SIG-M5 treated with dmso at 0.1 percent for 504 hours (cell line): ENCODE measurements around the gene PRCC.

Experiments
- DNase-seq: peaks from one replicate; lab custom pipeline; 2025; ENCODE audit not compliant: unreplicated experiment; lab: John Stamatoyannopoulos, UW

Gene PRCC

GRCh38 chr1:156813750-156814570 is 46.6 kb downstream of the PRCC start:
- peak; percentile 42 for DNase-seq

- DNase-seq, result no peak
Measured at GRCh38 chr1:156814571-156815260, 47.4 kb downstream of the PRCC start.

GRCh38 chr1:156815307-156815826 is 48.0 kb downstream of the PRCC start:
- DNase-seq, result no peak

- no peak for DNase-seq
Measured at GRCh38 chr1:156815961-156816422, 48.7 kb downstream of the PRCC start.

GRCh38 chr1:156816561-156817328 is 49.4 kb downstream of the PRCC start, which contains the start of gene SH2D2A:
SH2D2A (minus strand) TSS chr1:156816848; CDS start chr1:156816708, 140 bp downstream.
- peak; percentile 77 for DNase-seq

DNA sequence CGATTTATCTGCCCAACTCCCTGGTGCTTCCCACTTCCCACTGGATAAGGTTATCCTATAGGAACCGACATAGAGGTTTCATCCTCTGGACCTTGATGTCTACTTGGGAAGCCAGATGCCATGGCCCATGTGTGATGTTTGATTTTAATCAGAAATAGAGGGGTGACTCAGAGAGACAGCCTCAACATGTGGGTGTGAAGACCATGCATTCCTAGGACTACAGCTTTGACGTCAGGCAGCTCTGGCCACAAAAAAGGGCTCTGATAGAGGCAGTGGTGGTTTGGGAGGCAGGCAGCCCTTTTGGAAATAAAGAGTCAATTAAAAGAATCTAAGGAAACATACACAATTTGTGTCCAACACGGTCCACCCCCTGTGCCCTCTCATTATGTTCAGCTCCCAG is 54.5 kb downstream of the PRCC start:
- no peak for DNase-seq

DNA sequence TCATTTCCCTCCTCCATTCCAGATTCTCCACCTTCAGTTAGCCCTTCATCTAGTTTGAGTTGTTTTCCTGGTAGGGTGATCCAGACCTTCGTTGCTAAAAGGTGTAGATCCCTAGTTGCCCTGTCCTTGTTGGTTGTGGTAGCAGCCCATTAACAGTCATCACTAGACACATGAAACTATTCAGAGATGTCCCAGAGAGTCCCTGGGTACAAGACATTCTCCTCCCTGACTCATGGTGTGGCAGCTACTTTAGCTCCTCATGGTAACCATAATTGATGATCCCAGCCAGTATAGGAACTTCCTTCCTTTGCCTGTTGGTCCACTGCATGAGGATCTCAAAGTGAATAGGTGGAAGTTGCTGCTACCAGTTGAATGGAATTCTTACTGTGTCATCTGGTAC is 55.3 kb downstream of the PRCC start:
- no peak for DNase-seq

DNA sequence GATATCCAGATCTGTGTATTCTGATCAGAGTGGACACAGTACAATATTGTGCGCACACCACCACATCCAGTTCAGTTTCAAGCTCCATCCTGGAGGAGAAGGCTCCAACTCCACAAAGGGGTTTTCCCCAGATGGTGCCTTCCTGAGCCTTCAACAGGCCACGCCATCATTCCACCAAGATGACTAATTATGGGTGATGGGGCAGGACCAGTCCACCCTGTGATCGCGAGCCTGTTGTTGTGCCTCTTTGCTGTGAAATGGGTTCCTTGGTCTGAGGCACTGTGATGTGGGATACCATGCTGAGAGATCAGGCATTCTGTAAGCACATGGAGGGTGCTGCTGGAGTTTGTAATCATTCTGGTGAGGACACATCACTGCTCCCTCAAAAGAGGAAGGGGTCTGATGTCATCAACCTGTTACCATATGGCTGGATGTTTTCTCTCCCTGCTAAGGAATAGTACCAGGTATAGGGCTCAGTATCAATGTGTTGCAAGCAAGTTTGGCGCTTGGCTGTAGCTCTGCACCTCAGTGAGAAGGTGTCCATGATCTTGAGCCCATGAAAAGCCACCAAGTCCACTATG is 56.0 kb downstream of the PRCC start:
- DNase-seq, result no peak

GRCh38 chr1:156826630-156827029 is 59.3 kb downstream of the PRCC start:
- DNase-seq, result no peak

GRCh38 chr1:156828400-156829124 is 61.2 kb downstream of the PRCC start:
- DNase-seq, result no peak

DNA sequence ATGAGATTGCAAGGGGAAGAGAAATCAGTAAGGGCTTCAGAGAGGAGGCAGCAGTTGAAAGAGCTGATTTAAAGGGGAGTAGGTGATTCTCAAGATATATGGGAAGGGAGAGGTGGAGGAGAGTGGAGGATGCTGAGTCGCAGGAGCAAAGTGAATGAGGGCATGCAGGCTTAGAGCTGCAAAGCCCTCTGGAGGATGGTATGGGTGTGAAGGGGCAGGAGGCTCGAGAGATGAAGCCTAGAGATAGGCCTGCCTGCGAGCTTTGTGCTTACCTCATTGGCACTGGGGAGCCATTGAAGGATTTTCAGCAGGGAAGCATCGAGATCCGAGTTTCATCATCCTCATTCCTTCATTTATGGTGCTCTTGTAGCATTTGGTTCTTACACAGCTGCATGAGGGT is 65.1 kb downstream of the PRCC start:
- no peak for DNase-seq

- DNase-seq, result no peak
Measured at GRCh38 chr1:156833603-156834002, 66.3 kb downstream of the PRCC start.

GRCh38 chr1:156834322-156834721 is 67.0 kb downstream of the PRCC start:
- DNase-seq, result no peak

- no peak for DNase-seq
Measured at GRCh38 chr1:156836041-156836654, 68.8 kb downstream of the PRCC start.

- DNase-seq, result no peak
Measured at GRCh38 chr1:156836892-156837291, 69.6 kb downstream of the PRCC start.

GRCh38 chr1:156838972-156839371 is 71.6 kb downstream of the PRCC start:
- DNase-seq, result peak; percentile 37

DNA sequence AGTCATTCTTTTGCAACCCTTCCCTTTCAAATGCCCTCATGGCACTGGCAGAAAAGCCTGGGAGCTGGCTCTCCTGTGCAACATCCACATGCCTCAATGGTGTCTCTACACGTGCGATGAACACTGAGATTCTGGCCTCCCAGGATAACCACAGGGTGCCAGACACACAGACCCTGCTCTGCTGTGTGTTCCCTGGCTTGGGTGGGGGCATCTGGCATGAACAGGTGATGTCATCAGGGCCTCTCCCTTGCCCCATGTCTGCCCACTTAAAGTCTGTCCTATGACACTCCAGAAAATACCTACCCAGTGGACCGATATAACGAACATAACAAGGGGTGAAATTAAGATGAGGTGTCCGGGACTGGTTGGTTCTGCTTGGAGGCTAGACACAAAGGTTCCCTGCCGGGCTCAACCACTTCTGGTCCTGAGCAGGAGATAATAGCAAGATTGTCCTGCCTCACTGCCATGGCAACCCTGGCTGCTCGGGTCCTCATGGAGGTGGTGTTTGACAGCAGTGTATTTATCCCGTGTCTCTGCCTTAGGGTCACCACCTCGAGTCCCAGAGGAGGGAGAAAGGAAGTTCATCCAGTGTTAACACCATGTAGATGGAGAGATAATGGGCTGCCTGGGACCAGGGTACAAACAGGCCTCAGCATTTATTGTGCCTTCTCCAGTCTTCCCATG is 72.2 kb downstream of the PRCC start:
- no peak for DNase-seq

DNA sequence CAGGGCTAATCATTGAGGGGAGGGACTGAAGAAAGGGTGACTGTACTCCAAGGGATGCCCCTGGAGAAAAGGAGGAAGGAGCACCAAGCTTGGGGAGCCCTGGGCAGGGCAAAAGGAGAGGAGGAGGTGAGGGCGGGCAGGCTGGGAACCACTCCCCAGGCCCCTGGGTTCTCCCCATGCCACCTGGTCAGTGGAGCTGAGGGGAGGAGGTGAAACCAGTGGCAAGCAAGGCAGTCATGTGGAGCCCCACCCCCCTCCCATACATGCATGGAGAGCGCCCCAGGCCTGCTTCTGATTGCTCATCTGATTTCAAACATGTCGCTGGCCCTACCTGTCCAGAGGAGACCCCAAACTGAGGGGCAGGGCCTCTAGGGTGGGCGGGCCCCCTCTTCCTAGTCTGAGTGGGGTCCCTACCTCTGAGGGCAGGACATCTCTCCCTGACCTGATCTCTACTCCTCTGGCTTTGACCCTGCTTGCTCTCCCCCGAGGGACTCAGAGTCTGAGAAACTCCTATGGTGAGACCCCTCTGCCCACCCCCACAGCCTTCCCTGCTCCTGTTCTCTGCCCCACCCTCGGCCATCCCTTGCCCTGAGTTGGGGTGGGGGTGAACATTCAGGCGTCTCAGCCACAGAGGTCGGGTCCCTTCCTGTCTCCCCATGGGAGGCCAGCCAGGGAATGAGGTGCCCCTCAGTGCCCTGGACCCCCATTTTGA is 73.0 kb downstream of the PRCC start:
- no peak for DNase-seq

DNA sequence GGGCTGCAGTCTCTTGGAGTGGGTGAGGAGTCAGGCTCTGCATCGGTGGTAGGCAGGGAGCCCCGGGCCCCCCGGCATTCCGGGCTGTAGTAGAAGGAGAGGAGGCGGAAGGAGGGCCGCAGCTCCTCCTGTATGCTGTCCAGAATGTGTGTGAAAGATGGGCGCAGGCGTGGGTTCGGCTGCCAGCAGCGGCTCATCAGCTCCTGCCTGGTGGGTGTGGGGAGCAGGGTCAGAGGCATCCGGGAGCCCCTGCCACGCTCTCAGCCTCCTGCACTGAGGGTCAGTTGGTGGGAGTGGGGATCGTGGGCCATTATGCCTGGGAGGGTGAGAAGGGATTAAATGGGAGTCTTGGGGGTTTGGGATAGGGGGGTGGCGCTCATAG is 73.6 kb downstream of the PRCC start:
- no peak for DNase-seq
